ENCODE data around the gene AGPAT3.

AGPAT3 gene

DNA sequence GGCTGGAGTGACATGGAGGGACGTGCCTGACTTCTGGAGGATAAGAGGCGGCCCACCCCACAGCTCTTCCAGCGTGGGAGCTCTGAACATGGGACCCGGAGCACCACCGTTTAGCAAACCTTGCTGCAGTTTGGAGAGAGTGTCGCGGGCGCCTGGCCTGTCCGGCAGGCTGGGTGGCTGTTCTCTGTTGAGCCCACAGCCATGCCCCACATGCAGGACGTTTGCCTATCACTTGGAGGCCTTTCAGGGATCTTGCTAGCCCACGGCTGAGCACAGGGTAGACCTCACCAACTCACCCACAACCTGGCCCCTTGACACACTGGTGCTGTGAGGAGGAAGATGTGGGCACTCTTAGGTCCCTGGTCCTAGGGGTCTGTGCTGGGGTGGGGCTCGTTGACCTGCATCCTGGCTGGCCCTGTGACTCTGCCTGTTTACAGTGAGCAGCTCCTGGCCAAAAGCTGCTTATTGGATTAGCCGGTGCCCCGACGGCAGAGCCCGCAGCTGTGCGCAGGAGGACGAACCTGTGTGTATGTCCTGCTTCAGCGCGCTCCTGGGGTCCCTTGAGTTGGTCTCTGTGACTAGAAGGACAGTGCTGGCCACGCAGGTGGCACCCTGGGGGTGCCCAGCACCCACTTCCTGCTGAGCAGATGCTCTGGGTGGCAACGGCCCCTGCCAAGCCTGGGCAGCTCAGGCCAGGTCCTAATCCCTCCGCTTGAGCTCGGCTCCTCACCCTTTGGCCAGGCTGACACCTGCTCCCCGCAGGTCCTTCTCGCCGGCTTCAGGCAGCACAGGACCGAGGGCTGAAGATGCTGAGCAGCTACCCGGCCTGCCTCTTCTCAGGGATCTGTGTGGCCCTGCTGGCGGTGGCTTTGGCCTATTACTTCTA, 74.7 kb downstream of the AGPAT3 start:
- no peak for DNase-seq

DNA sequence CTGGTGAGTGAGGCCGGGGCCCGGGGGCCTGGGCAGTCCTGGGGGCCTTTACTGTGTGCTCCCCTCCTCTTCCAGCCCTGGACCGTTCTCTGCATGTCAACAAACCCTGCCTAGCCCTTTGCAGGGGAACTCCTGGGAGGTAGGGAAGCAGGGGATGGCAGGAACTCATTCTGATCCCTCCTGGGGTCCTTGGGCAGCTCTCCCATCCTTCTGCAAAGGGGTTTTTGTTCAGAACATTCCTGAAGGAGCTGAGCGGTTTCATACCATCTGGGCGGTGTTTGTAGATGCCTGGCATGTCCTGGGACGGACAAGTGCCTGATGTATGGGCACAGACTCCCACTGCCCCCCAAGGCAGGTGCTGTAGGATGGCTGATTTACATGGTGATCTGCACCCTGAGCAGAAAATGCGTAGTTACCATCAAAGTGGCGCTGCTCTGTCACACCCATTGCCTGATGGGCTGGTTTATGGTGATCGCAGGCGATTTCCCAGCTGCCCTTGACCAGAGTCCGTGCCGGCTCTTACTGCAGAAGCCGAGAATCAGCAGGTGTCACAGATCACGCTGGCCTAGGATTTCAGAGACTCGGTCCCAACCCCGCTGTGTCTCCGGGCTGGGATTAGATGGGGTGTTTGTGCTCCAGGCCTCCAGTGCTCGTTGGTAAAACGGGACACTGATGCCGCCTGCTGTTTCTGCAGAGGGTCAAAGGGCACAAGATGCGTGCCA, 75.5 kb downstream of the AGPAT3 start:
- DNase-seq: no peak

DNA sequence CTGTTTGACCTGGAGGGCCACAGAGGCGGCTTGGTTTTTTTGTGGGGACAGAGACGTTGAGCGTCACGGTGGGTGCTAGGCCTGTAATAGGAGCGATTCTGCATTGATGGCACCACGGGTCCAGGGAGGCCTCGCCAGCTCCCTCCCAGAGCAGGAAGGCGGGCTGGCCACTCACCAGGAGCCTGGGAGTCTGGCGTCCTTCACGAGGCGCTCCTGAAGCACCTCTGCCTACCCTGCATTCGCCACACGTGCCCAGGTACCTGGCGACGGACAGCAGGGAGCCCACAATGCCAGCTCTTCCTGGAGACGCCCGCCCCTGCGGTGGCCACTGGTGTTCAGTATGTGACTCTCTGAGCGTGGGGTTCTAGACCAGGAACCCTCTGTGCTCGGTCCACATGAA, 77.2 kb downstream of the AGPAT3 start:
- DNase-seq: no peak

DNA sequence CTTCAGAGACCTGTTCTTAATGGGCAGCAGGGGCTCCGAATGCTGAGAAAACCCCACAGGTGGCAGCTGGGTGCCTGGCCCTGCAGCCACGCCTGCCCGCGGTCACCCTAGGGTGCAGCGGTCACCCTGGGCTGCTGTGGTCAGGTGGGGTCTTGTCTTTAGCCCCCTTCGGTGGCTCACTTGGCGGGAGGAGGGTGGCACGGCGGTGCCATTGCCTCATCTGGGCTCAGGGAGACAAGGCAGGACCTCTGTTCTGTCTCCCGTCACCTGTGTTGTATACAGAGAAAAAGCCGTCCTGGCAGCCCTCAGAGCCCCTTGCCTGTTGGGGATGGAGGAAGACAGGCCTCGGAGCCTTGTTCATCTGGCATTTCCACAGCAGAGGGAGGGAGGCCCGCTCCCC, 77.6 kb downstream of the AGPAT3 start:
- DNase-seq: no peak

DNA sequence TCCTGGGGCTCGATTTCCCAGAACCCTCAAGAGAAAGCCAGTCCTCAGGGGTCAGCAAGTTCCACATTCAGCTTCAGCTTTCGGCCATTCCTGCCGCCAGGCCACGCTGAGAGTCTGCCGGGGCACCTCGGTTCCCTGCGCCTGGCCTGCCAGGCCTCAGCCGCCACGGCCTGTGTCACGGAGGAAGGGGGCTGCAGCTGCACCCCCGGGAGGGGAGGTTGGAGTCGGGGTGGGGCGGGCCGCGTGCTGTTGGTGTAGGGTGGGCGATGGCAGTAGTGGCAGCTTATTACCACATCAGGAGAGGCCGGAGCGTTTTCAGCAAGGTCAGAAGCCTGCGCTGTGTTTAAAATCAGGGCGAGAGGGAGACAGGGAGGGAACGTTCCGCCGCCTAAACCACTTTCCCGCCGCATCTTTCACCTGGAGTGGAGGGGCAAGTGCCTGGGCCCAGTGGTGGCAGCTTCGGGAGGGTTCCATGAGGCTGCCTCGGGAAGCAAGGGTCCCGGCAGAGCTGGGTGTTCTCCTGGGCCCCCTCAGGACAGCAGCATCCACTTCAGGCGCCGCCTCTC, 78.6 kb downstream of the AGPAT3 start:
- no peak for DNase-seq

DNA sequence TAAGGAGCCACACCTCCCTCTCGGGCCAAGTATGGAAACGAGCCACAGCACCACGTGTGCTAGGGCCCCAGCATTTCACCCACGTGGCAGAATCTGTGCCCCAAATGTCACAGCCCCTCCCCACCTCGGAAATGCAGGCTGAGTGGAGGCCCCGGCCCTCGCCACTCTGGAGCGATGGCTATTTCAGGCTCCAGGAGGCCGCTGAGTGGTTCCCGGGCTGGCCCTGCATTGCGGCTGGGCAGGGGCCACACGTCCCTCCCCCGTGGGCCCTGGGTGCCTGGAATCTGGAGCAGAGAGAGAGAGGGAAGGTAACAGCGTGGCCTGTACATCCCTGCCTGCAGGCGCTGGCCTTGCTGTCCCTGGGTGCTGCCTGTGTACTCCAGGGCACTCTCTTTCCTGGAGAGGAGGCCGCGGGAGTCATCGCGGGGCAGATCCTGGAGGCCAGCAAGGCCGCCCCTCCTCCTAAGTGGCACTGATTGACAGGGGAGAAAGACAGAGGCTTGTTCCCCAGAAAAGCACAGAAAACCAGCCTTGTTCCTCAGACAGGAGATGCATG, 79.1 kb downstream of the AGPAT3 start:
- no peak for DNase-seq

DNA sequence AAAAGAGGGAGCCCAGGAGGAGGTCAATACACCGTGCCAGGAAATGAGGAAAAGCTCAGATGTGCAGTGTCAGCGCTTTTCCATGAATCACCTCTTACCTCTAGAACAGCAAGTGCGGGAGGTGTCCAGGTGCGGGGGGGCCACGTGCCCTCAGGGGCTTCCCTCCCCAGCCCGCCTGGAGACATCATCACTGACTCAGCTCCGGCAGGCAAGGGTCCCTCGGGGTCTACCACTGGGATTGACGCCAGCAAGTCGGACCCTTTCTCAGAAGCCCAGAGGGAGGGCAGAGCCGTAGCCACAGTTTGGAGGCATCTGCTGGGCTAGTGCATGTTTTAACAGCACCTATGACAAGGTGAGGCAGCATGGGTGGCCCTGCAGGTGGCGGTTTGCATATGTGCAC, 79.7 kb downstream of the AGPAT3 start:
- DNase-seq: no peak

DNA sequence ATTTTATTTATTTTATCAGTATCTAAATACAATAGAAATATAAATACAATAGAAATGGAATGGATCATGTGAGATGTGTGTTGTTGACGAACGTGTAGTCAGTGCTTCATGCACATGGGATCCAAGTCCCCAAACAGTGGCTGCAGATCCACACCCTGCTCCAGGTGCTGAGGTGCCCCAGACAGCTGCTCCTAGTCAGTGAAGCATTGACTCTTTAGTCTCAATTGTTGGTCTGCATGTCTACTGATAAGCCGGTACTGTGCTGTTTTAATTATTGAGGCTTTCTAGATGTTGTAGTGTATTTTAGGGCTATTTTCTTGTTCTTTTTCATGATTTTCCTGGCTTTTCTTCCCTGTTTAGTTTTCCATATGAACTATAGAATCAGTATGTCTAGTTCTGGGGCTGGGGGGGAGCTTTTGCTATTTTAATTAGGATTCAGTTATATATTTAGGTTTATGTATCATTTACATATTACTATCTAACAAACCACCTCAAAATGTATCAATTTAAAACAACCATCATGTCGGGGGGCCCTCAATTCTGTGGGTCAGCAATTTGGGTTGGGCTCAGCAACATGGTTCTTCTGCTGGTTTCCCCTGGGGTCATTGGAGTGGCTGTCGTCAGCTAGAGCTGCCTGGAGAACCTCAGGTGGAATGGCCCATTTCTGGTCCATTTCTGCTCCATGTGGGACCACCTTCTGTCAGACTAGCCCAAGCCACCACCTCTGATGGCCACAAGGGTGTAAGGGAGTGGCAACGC, 83.9 kb downstream of the AGPAT3 start:
- no peak for DNase-seq

DNA sequence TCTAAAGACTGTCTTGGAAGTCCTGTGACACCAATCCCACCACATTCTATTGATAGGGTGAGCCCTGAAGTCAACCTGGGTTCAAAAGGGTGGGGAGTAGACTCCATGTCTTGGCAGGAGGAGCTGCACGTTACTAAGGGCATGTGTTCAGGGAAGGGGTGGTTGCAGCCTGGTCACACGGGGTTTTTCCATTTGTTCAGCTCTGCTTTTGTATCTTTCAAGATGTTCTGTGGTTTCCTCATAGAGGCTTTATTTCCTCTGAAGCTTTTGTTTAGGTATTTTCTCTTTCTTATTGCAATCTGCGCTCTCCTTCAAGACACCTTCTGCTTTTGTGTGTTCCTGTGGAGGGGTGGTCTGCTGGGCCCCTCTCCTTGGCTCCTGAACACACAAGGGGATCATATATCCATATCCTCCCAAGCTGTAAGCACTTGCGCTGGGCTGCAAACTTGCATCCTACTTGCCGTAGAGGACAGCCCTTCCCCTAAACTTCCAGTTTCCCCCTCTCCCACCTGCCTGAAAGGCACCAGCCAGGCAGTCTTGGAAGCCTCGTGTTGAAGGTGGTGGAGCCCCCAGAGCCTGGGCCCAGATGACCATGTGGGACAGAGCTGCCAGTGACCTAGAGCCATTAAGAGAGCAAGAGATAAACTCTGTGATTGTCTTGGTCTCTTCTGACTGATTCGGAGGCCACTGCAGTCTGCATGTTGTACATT, 84.6 kb downstream of the AGPAT3 start:
- DNase-seq: no peak

DNA sequence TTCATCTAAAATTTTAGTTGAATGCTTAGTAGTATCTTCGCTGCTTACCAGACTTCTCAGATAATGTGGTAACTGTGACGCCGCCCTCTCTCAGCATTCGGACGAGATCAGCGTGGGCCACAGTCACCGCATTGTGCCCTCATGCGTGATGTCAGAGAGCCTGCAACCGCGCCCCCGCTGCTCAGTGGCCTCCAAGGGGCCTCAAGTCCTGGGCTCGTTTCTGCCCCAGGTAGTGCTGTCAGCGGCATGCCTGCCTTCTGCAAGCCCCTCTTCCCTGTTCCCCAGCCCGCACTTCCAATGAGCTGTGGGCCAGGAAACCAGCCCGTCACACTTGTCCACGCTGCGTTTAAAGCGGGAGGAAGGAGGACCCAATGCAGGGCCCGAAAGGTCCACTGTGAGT, 85.5 kb downstream of the AGPAT3 start:
- DNase-seq: no peak

DNA sequence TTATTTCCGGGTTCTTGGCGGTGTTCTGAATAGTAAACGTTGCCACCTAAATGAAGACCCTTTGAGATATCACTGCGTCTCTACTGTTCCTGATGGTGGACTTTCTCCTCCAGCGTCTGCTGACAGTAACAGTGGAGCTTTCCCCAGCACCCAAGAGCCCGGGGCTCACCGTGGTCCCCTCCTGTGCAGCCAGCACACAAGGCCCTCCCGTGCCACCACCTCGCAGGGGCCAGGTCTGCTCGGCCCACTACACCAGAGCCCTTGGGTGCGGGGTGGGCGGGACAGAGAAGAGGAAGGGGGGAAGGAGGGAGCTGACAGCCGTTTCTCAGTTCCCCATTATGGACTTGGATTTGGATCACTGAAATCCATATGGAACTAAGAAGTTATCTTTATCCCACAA, 85.9 kb downstream of the AGPAT3 start:
- no peak for DNase-seq

DNA sequence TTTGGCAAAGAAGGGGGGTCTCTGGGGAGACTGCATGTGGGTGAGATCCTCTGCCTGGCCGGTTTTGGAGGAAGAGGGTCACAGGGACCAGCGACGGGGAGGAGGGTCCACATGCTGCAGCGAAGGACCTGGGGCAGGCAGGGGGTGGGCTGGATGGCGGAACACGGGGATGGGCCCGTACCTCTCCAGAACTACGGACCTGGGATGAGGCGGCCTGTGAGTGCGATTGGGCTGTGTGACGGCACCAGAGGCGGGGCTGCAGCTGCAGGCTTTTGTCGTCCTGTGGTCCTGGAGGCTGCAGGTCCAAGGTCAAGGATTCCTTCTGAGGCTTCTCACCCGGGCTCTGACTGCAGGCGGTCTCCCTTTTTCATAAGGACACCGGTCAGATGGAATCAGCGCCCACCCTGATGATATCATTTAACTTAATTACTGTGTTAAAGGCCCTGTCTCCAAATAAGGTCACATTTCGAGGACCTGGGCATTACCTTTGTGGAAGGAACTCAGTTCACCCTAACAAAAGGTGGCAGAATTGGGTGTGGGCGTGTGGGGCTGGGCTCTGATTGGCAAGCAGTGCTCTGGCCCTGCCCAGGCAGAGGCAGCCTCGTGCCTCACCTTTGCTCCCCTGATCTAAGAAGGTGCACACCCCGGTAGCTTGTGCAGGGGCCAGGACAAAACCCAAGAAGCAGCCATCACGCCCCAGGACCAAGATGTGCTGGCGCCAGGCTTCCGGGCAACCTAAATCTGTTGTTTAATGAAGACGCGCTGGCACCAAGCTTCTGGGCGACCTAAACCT, 87.1 kb downstream of the AGPAT3 start:
- DNase-seq: no peak

DNA sequence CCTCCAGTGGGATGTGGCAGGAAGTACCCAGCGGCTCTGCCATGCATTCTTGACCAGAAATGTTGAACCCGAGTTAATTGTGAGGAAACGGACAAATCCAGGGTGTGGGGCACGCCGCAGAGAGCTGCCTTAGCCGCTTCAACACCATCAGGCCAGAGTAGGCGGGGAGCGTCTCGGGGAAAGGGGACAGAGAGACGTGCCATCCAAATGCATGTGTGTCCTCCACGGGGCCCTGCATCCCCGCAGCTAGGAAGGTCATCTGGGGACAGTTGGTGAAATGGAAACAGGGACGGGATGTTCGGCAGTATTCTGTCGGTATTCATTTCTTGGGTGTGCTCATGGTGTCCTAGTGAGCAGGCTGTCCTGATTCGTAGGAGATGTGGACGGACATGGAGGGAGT, 88.0 kb downstream of the AGPAT3 start:
- DNase-seq: no peak

DNA sequence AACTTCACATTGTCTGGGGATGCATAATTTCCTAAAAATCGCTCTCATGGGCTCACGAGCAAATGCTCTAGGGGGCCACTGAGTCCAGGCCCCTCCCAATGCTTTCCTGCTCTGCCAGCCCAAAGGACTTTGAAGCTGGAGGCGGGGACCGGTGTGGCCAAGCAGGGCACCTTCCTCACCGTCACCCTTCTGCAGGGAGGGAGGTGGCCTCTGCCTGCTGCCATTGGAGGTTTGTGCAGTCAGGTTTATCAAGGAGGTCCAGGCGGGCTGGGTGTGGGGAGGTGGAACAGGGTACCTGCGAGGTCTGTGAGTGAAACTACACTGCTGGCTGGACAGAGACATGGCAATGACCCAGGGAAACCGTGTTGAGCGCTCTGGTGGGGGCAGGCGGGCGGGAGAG, 89.0 kb downstream of the AGPAT3 start:
- no peak for DNase-seq

DNA sequence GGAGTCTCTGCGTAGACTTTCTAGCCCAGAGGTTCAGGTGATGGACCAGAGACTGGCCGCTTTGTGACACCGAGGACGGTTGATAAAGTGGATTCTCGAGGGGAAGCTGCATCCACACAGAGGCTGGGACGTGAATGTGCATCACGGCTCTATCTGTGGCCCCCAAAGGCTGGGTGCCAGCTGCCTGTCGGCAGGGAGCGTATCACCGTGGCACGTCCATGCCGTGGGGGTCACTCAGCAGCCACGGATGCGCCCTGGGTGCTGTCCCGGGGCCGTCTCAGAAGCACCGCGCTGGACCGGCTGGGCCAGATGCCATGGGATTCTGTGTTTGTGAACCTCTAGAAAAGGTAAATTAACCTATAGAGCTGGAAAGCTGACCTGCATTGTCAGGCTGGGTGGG, 89.9 kb downstream of the AGPAT3 start:
- no peak for DNase-seq

DNA sequence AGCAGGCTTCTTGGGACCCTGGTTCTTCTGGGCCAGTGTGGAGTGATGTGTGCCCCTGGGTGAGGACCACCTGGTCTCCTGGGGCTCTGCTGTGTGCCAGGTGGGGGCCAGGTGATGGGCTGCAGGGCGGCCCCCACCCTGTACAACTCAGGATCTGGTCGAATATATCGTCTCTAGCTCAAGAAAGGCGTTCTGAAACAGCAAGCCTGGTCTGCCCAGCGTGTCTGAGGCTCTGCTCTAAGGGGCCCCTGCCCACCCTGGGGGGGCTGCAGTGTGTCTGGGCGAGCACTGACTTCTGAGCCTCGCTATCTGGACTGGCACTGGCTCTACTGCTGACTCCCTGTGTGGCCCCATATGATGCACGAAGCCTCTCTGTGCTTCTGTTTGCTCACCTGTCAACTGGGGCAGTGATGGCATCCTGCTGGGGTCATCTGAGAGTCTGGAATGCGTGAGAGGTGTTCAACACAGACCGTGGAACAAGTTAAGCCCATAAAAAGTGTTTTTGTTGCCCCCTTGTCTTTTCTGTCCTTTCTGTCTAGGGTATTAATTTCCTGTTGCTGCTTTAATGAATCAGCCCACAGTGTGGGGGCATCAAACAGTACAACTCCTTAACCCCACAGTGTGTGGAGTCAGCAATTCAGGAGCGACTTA, 91.1 kb downstream of the AGPAT3 start:
- no peak for DNase-seq

DNA sequence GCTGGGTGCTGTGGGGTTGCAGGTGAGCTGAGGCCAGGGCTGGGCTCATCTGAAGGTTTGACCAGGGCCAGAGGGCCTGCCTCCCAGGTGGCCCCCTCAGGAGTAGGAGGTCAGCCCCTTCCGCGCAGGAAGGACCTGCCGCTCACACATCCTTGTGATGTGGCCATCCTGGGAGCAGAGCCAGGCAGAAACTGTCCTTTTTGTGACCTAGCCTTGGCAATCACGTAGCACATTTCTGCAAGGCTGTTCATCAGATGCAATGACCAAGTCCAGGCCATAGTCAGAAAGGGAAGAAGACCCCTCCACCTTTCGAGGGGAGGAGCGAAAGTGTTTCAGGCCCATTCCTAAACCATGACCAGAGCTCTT, 91.6 kb downstream of the AGPAT3 start:
- no peak for DNase-seq

DNA sequence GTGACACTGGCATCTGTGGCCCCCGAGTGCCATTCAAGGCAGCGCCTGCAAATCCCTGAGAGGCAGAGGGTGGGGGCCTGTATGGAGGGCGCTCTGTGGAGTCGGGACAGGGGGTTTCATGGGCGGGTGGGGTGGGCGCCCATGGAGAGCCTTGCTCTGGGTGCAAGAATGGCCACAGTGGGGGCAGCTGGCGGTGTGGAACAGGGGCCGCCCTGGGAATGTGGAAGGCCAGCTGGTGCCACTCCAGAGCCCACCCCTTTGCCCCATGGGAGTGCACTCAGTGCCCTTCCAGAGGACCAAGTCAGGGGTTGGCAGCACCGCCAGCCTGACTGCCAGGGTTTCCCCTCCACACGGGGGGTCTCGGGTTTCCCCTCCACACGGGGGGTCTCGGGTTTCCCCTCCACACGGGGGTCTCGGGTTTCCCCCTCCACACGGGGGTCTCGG, 92.1 kb downstream of the AGPAT3 start:
- DNase-seq: no peak

DNA sequence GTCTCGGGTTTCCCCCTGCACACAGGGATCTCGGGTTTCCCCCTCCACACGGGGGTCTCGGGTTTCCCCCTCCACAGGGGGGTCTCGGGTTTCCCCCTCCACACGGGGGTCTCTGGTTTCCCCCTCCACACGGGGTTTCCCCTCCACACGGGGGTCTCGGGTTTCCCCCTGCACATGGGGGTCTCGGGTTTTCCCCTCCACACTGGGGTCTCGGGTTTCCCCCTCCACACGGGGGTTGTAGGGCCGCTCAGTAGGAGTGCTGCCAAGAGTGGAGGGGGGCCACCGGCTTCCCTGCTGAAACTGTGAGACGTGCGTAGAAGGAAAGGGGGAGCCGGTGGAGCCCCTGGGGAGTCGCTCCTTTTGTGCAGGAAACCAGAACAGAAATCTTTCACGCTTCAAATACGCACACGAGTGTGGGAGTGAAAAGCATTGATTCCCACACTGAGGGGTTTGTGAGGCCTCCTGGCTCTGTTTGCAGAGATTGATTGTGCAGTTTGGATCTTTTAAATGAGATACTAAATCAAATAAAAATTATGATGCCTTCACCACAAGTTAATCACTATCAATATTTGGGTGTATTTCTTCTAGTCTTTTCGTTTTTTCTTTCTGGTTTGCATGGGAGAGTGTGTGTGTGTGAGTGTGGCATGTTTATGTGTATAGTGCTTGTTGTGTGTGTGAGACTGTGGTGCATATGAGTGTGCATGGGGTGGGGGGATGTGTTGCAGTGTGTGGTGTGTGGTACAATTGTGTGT, 92.8 kb downstream of the AGPAT3 start:
- DNase-seq: no peak

All from bone marrow (tissue), 2 donors.